IMR-90 (cell line): ENCODE measurements around the gene CALN1. TPM values are rescaled to one million over a fixed set of nuclear protein-coding genes. Genes with fewer than 3 reads are reported as not detected.

ENCODE experiments used
- ATAC-seq: fragments of 200-7000 bp; cut with Tn5 transposase; 2 replicates; pipeline ENCODE4 v1.9.1; 2020; ENCODE audit warnings: low read depth, mild to moderate bottlenecking, moderate library complexity
- BruUV-seq: library from RNA; stranded (reverse); fragments of 400-500 nt; replicated peaks from 2 replicates; lab custom pipeline; 2021; lab: Mats Ljungman, UMichigan
- CTCF ChIA-PET: fragments of 300-600 bp; formaldehyde crosslinking; extraction: SDS; loops from one replicate; lab custom pipeline; 2021; ENCODE audit warnings: antibody characterized with exemption; lab: Yijun Ruan, JAX
- POLR2A ChIA-PET: fragments of 300-600 bp; sonication (Branson Sonifier 250); formaldehyde crosslinking; loops from one replicate; lab custom pipeline; 2022; ENCODE audit warnings: antibody characterized with exemption; ENCODE audit not compliant: unreplicated experiment; lab: Charles Lee
- DNase-seq: peaks from one replicate; pipeline ENCODE4 v3.0.0; 2013
- H2AFZ ChIP-seq: replicated peaks from 2 replicates; pipeline ENCODE3; 2013; ENCODE audit warnings: low read length, mild to moderate bottlenecking; ENCODE audit not compliant: poor library complexity
- H2AK5ac ChIP-seq: 2 replicates; pipeline ENCODE4 v1.6.1; 2013; ENCODE audit warnings: low read depth, low read length, inconsistent platforms
- H2AK9ac ChIP-seq: replicated peaks from 2 replicates; pipeline ENCODE3; 2013; ENCODE audit warnings: mild to moderate bottlenecking, low read depth, low read length, moderate library complexity; ENCODE audit not compliant: poor library complexity
- H2BK120ac ChIP-seq: 2 replicates; pipeline ENCODE4 v1.6.1; 2013; ENCODE audit warnings: low read depth, low read length, inconsistent platforms
- H2BK15ac ChIP-seq: 3 replicates; pipeline ENCODE4 v1.6.1; 2013; ENCODE audit warnings: low read depth, low read length, inconsistent platforms
- H2BK20ac ChIP-seq: 2 replicates; pipeline ENCODE4 v1.6.1; 2013; ENCODE audit warnings: low read depth, mild to moderate bottlenecking, inconsistent platforms, low read length, moderate library complexity
- H2BK5ac ChIP-seq: 2 replicates; pipeline ENCODE4 v1.6.1; 2013; ENCODE audit warnings: mild to moderate bottlenecking, low read depth, low read length, inconsistent platforms; ENCODE audit not compliant: poor library complexity, severe bottlenecking
- H3K14ac ChIP-seq: replicated peaks from 2 replicates; pipeline ENCODE4 v1.6.1; 2013; ENCODE audit warnings: low read depth, low read length, inconsistent platforms
- H3K18ac ChIP-seq: 2 replicates; pipeline ENCODE4 v1.6.1; 2013; ENCODE audit warnings: low read depth, low read length, control low read depth
- H3K23ac ChIP-seq: 2 replicates; pipeline ENCODE4 v1.6.1; 2013; ENCODE audit warnings: low read depth, low read length, inconsistent platforms
- H3K27ac ChIP-seq: 2 replicates; pipeline ENCODE4 v1.5.1; 2013; ENCODE audit warnings: mild to moderate bottlenecking, control low read depth, low read length; ENCODE audit not compliant: insufficient read depth
- H3K27me3 ChIP-seq: 2 replicates; pipeline ENCODE4 v1.6.1; 2013; ENCODE audit warnings: low read length; ENCODE audit not compliant: control insufficient read depth, insufficient read depth
- H3K36me3 ChIP-seq: 2 replicates; pipeline ENCODE4 v1.6.1; 2013; ENCODE audit warnings: low read length, mixed read lengths; ENCODE audit not compliant: control insufficient read depth, insufficient read depth
- H3K4ac ChIP-seq: 2 replicates; pipeline ENCODE4 v1.6.1; 2013; ENCODE audit warnings: low read depth, low read length, inconsistent platforms
- H3K4me1 ChIP-seq: 2 replicates; pipeline ENCODE4 v1.6.1; 2013; ENCODE audit warnings: low read length, mixed read lengths; ENCODE audit not compliant: control insufficient read depth, insufficient read depth
- H3K4me2 ChIP-seq: 2 replicates; pipeline ENCODE4 v1.6.1; 2013; ENCODE audit warnings: low read depth, mild to moderate bottlenecking, control low read depth, low read length, moderate library complexity
- H3K4me3 ChIP-seq: 2 replicates; pipeline ENCODE4 v1.5.1; 2013; ENCODE audit warnings: low read depth, mild to moderate bottlenecking, control low read depth, low read length, moderate library complexity; ENCODE audit not compliant: insufficient read depth
- H3K56ac ChIP-seq: 2 replicates; pipeline ENCODE4 v1.6.1; 2013; ENCODE audit warnings: low read length, inconsistent platforms; ENCODE audit not compliant: insufficient read depth; ENCODE audit errors: extremely low read depth
- H3K79me1 ChIP-seq, 2 experiments: 2 replicates each; pipeline ENCODE4 v1.6.1; 2013; ENCODE audit warnings: low read length in 2 of 2, inconsistent platforms in 1 of 2, low read depth in 1 of 2
- H3K9ac ChIP-seq: 2 replicates; pipeline ENCODE4 v1.6.1; 2013; ENCODE audit warnings: low read depth, low read length, control low read depth
- H3K9me1 ChIP-seq: 2 replicates; pipeline ENCODE4 v1.6.1; 2013; ENCODE audit warnings: low read length, inconsistent platforms; ENCODE audit not compliant: insufficient read depth
- H3K9me3 ChIP-seq: 2 replicates; pipeline ENCODE4 v1.6.1; 2013; ENCODE audit warnings: low read length; ENCODE audit not compliant: control insufficient read depth, insufficient read depth
- H4K20me1 ChIP-seq: 2 replicates; pipeline ENCODE4 v1.6.1; 2013; ENCODE audit warnings: low read length, inconsistent platforms; ENCODE audit not compliant: insufficient read depth
- H4K5ac ChIP-seq: 2 replicates; pipeline ENCODE4 v1.6.1; 2013; ENCODE audit warnings: mild to moderate bottlenecking, low read depth, low read length, control low read depth
- H4K8ac ChIP-seq, 2 experiments: 2 replicates each; pipeline ENCODE4 v1.6.1; 2013; ENCODE audit warnings: low read depth in 2 of 2, low read length in 2 of 2, control low read depth in 1 of 2, inconsistent platforms in 1 of 2
- H4K91ac ChIP-seq: 2 replicates; pipeline ENCODE4 v1.6.1; 2013; ENCODE audit warnings: low read depth, low read length, inconsistent platforms; ENCODE audit not compliant: insufficient read depth
- BHLHE40 ChIP-seq: fragments of 150-350 bp; IDR thresholded peaks from 2 replicates; pipeline ENCODE4 v1.6.1; 2016; ENCODE audit warnings: mild to moderate bottlenecking, low read depth, low read length
- POLR2A ChIP-seq: IDR thresholded peaks from 2 replicates; pipeline ENCODE4 v1.6.1; 2012; ENCODE audit warnings: mild to moderate bottlenecking, low read depth, low read length
- RFX5 ChIP-seq: IDR thresholded peaks from 2 replicates; pipeline ENCODE4 v1.8.0; 2012; ENCODE audit warnings: low read depth, mild to moderate bottlenecking, low read length, moderate library complexity
- SMC3 ChIP-seq: fragments of 150-350 bp; IDR thresholded peaks from 2 replicates; pipeline ENCODE4 v1.6.1; 2016; ENCODE audit warnings: low read depth, mild to moderate bottlenecking, antibody characterized with exemption, low read length, moderate library complexity
- dilution Hi-C: fragments of 300-500 bp; cut with HindIII; formaldehyde crosslinking; loops from one replicate; pipeline ENCODE4 v1.14.3; 2018; ENCODE audit warnings: low sequenced_read_pairs; ENCODE audit not compliant: unreplicated experiment
- in situ Hi-C: fragments of 300-500 bp; cut with MboI; formaldehyde crosslinking; loops from 3 replicates; pipeline ENCODE4 v1.14.3; 2019; ENCODE audit warnings: low sequenced_read_pairs, inconsistent platforms, mixed read lengths
- intact Hi-C: fragments of 100-400 bp; cut with micrococcal nuclease; formaldehyde crosslinking; loops from 2 replicates; pipeline ENCODE4 v1.10.0; 2022
- polyA plus RNA-seq, 3 experiments: library from polyadenylated mRNA; depleted of rRNA; stranded (reverse); fragments of >200 nt; gene quantifications; 2 replicates each; pipeline ENCODE4 v1.2.3, GENCODE V29; 2012; ENCODE audit warnings: low replicate concordance in 1 of 3
- total RNA-seq: library from RNA; depleted of rRNA; stranded (reverse); fragments of >200 nt; gene quantifications from 2 replicates; pipeline ENCODE4 v1.2.3, GENCODE V29; 2012

Gene CALN1
- total and polyA plus RNA-seq, 2 of the 4 experiments (the other 2 are of a cell fraction), result not detected

DNA sequence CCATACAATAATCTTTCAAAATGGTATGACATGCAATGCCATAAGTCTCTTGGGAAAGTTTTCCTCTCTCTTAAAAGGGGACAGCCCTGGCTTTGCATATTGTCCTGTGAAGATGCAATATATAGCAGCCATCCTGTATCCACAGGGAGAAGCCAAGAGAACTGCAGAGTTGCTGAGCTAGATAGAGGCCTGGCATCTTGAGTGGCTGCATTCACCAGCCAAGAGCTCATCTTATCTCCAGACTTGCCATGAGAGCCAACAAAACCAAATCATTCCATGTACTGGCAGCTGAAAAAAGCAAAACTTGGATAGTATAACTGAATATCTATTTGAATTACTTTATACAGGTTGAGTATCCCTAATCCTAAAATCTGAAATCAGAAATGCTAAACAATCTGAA lies 348.8 kb downstream of the CALN1 start:
- POLR2A ChIA-PET, result no interaction called here
- no peak for TF ChIP-seq POLR2A
- no peak for TF ChIP-seq RFX5
- no peak for TF ChIP-seq BHLHE40
- TF ChIP-seq SMC3, result no peak

More for the DNA sequence above, 348.8 kb downstream of the CALN1 start:
- in situ Hi-C loops, result no loop called here
- Histone ChIP-seq H3K27ac (no peak overlapping the region), H2BK120ac (no peak overlapping the region), H3K4me3 (no peak overlapping the region), H4K8ac (no peak overlapping the region), H3K4ac (no peak overlapping the region), H2BK5ac (no peak overlapping the region), H3K14ac (no peak overlapping the region), H3K18ac (no peak overlapping the region), H3K27me3 (no peaks in the 10 kb centered on the region), H3K9me3 (peaks cover 6% of the 10 kb centered on the region; the same call in 1 of the 2 replicates), H2BK15ac (no peak overlapping the region), H4K5ac (no peak overlapping the region), H3K4me2 (no peak overlapping the region), H3K79me1 (no peaks in the 10 kb centered on the region), H3K9me1 (no peaks in the 10 kb centered on the region), H2AK5ac (no peak overlapping the region), H4K91ac (no peak overlapping the region), H2AK9ac (no peak overlapping the region), H3K36me3 (no peaks in the 10 kb centered on the region), H3K23ac (no peak overlapping the region), H2AFZ (no peak overlapping the region), H2BK20ac (no peak overlapping the region), H3K4me1 (no peaks in the 10 kb centered on the region), H3K9ac (no peak overlapping the region), H4K20me1 (no peaks in the 10 kb centered on the region), H3K56ac (no peak overlapping the region)
- CTCF ChIA-PET, result no interaction called here
- DNase-seq (no peak), ATAC-seq (no peak)
- no TSS peak for BruUV-seq
- dilution Hi-C loops, result no loop called here
- intact Hi-C loops, result no loop called here
